Measurements from ENCODE around the gene DCTPP1.

DCTPP1 gene

DNA sequence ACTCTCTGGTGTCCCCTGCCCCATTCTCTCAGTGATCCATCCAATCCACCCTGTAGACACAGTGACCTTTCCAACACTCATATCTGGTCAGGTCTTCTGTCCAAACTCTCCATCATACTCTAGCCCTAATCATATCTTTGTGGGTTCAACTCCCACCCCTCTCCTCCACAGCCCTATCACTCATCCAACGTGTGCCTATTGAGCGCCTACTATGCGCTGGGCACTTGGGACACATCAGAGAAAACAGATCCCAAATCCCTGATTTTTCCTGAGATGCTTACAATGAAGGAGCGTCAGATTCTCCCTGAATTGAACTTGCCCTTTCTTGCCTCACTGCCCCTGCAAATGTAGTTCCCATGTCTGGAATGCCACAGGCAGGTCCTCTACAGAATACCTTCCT lies 1.8 kb downstream of the DCTPP1 start:
- DNase-seq (ENCODE audit: low read depth): no peak
- TF ChIP-seq CTCF (conservative IDR thresholded peaks at IDR 0.05; ENCODE audit: control insufficient read depth, insufficient read depth, low read depth, low read length): no peak
- H3K4me3 ChIP-seq (ENCODE audit: control insufficient read depth, low read depth, low read length): no peak overlapping the region

DNA sequence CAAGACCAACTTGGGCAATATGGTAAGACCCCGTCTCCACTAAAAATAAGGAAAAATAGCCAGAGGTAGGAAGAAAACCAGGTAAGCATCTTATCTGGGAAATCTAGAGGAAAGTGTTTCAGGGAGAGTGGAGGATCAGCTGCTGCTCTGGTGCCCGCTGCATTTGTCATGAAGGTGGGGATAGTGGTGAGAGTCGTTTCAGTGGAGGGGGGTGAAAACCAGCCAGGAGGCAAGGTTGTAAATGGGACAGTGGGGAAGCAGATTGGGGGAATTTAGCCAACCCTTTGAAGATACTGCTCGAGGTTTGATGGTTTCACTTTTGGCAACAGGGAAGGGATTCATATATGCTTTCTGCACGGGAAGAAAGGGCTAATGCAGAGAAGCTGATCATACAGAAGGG lies 8.8 kb downstream of the DCTPP1 start:
- no peak overlapping the region for H3K4me3 ChIP-seq (ENCODE audit: control insufficient read depth, low read depth, low read length)
- no peak for DNase-seq (ENCODE audit: low read depth)
- TF ChIP-seq CTCF (conservative IDR thresholded peaks at IDR 0.05; ENCODE audit: control insufficient read depth, insufficient read depth, low read depth, low read length): no peak

DNA sequence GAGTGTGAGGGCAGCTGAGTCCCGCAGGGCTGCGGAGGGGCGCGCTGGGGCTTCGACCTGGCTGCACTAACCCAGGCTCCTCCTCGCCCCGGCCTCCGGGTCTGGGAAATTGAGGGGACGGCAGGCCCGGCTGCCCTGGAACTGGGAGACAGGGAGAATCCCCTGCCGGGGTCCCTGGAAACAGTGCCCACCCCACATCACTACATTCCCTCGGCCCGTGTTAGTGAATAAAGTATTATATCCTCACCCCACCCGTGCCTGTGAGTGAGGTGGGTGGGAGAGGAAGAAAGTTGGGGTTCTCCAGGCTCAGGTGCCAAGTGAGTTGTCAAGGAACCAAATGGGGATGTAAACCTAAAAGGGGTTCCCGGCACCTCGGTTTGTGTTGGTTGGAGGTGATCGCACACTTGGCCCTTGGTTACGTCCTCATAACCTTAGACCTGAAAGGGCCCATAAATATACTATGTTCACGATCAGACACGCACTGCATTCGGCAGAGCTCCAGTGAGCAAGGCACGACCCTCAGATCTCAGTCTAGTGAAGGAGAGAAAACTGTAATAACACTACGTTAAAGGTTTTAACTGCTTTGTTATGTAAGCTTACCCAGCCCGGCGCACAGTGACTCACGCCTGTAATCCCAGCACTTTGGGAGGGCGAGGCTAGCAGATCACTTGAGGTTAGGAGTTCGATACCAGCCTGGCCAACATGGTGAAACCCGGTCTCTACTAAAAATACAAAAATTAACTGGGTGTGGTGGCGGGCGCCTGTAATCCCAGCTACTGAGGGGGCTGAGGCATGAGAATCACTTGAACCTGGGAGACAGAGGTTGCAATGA lies 11.3 kb downstream of the DCTPP1 start:
- no peak for TF ChIP-seq CTCF (conservative IDR thresholded peaks at IDR 0.05; ENCODE audit: control insufficient read depth, insufficient read depth, low read depth, low read length)
- H3K4me3 ChIP-seq (ENCODE audit: control insufficient read depth, low read depth, low read length): peak overlapping the region; percentile 31
- no peak for DNase-seq (ENCODE audit: low read depth)

DNA sequence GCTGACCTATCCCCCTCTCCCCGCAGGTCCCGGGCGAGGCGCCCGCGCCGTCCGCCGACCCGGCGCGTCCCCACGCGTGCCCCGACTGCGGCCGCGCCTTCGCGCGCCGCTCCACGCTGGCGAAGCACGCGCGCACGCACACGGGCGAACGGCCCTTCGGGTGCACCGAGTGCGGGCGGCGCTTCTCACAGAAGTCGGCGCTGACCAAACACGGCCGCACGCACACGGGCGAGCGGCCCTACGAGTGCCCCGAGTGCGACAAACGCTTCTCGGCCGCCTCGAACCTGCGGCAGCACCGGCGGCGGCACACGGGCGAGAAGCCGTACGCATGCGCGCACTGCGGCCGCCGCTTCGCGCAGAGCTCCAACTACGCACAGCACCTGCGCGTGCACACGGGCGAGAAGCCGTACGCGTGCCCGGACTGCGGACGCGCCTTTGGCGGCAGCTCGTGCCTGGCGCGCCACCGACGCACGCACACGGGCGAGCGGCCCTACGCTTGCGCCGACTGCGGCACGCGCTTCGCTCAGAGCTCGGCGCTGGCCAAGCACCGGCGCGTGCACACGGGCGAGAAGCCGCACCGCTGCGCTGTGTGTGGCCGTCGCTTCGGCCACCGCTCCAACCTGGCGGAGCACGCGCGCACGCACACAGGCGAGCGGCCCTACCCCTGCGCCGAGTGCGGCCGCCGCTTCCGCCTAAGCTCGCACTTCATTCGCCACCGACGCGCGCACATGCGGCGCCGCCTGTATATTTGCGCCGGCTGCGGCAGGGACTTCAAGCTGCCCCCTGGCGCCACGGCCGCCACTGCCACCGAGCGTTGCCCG lies 12.1 kb downstream of the DCTPP1 start:
- peak overlapping the region; percentile 31 for H3K4me3 ChIP-seq (ENCODE audit: control insufficient read depth, low read depth, low read length)
- TF ChIP-seq CTCF (conservative IDR thresholded peaks at IDR 0.05; ENCODE audit: control insufficient read depth, insufficient read depth, low read depth, low read length): no peak
- DNase-seq (ENCODE audit: low read depth): peak; percentile 86

GRCh38 chr16:30416624-30417528 lies 13.0 kb downstream of the DCTPP1 start:
- peak overlapping the region; percentile 31 for H3K4me3 ChIP-seq (ENCODE audit: control insufficient read depth, low read depth, low read length)
- TF ChIP-seq CTCF (conservative IDR thresholded peaks at IDR 0.05; ENCODE audit: control insufficient read depth, insufficient read depth, low read depth, low read length): no peak
- no peak for DNase-seq (ENCODE audit: low read depth)

DNA sequence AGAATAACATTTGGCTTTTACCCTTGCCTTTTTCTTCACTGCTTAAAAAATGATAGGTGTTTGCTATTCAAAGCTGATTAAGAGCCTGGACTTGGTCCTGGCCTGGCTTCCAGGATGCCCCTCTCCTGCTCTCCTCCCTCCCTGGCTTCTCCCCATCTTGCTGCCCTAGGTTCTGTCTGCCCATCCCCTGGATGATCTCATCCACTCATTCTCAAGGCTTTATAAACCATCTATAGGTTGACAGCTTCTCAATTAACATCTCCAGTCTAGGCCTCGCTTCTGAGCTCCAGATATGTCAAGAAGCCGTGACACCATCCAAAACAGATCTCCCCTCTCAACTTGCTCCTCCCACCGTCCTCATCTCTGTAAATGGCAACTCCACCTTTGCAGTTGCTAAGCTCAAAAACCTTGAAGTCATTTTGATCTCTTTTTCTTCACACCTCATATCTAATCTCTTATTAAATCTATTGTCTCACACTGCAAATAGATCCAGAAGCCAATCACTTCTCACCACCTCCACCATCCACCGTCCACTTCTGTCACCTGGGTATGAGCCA lies 13.7 kb downstream of the DCTPP1 start:
- TF ChIP-seq CTCF (conservative IDR thresholded peaks at IDR 0.05; ENCODE audit: control insufficient read depth, insufficient read depth, low read depth, low read length): no peak
- no peak for DNase-seq (ENCODE audit: low read depth)
- no peak overlapping the region for H3K4me3 ChIP-seq (ENCODE audit: control insufficient read depth, low read depth, low read length)
